Lung (tissue), 12 donors: ENCODE results near the gene BARX2. TPM values are rescaled to one million over a fixed set of nuclear protein-coding genes. Genes with fewer than 3 reads are reported as not detected.

ENCODE experiments used
- ATAC-seq: fragments of 200-7000 bp; cut with Tn5 transposase; one replicate; pipeline ENCODE4 v1.9.1; 2020; ENCODE audit warnings: moderate number of reproducible peaks; ENCODE audit not compliant: insufficient read depth, low FRiP score
- DNase-seq, 3 donors: peaks; one replicate each; pipeline ENCODE4 v3.0.0-alpha.2; 2013 to 2017
- H3K27ac ChIP-seq, 2 donors: one replicate each; pipeline ENCODE4 v1.5.1; 2013; ENCODE audit warnings: mild to moderate bottlenecking in 2 of 2, moderate library complexity in 2 of 2, control low read depth in 1 of 2, inconsistent platforms in 1 of 2, low read depth in 1 of 2, low read length in 1 of 2
- H3K27me3 ChIP-seq, 3 donors: one replicate each; pipeline ENCODE4 v1.5.1; 2013; ENCODE audit warnings: low read length in 2 of 3; ENCODE audit not compliant: control insufficient read depth in 3 of 3, insufficient read depth in 3 of 3
- H3K36me3 ChIP-seq, 4 donors: one replicate each; pipeline ENCODE4 v1.5.1; 2013; ENCODE audit warnings: low read length in 4 of 4, mild to moderate bottlenecking in 1 of 4, moderate library complexity in 1 of 4; ENCODE audit not compliant: control insufficient read depth in 4 of 4, insufficient read depth in 4 of 4
- H3K4me1 ChIP-seq, 5 donors: one replicate each; pipeline ENCODE4 v1.5.1; 2013; ENCODE audit warnings: low read length in 5 of 5, mild to moderate bottlenecking in 2 of 5, moderate library complexity in 1 of 5; ENCODE audit not compliant: control insufficient read depth in 5 of 5, insufficient read depth in 5 of 5
- H3K4me3 ChIP-seq: one replicate; pipeline ENCODE4 v1.5.1; 2013; ENCODE audit warnings: mild to moderate bottlenecking, control low read depth, moderate library complexity
- H3K9ac ChIP-seq, 2 donors: one replicate each; pipeline ENCODE4 v1.5.1; 2013; ENCODE audit warnings: low read length in 2 of 2, control low read depth in 1 of 2; ENCODE audit not compliant: insufficient read depth in 1 of 2
- H3K9me3 ChIP-seq, 4 donors: one replicate each; pipeline ENCODE4 v1.5.1; 2013; ENCODE audit warnings: low read length in 3 of 4, mild to moderate bottlenecking in 1 of 4, moderate library complexity in 1 of 4; ENCODE audit not compliant: control insufficient read depth in 4 of 4, insufficient read depth in 3 of 4
- WGBS, 2 donors: extraction: QIAGEN DNeasy Blood & Tissue Kit; methylation state at CpG; one replicate each; pipeline ENCODE4 v1.1.7; 2013; 5-methylcytosine and 5-hydroxymethylcytosine counted together
- polyA plus RNA-seq, 2 donors: library from polyadenylated mRNA; stranded (reverse); fragments of 200-250 nt; gene quantifications; one replicate each; pipeline ENCODE4 v1.2.1, GENCODE V29; 2013
- total RNA-seq, 2 donors: library from RNA; depleted of rRNA in 1 of 2; stranded (reverse); fragments of >200 nt in 1 of 2; gene quantifications; one replicate each; pipeline ENCODE4 v1.2.1, GENCODE V29; 2014 to 2021
- TF ChIP-seq, protein P1 (sequence below): IDR thresholded peaks from 2 replicates; pipeline ENCODE4 v1.5.1; 2012; ENCODE audit warnings: mild to moderate bottlenecking; ENCODE audit errors: control extremely low read depth, extremely low read depth
- donor health status: control.
- donor health status: control.
- donor health status: Bipolar disorder and iron deficiency.
- donor health status: healthy.
- donor health status: DM: yes; HTN: yes; CAD: no.

Gene BARX2
- total and polyA plus RNA-seq, 4 donors = 0.39 to 1.1 (median 0.75) TPM

DNA sequence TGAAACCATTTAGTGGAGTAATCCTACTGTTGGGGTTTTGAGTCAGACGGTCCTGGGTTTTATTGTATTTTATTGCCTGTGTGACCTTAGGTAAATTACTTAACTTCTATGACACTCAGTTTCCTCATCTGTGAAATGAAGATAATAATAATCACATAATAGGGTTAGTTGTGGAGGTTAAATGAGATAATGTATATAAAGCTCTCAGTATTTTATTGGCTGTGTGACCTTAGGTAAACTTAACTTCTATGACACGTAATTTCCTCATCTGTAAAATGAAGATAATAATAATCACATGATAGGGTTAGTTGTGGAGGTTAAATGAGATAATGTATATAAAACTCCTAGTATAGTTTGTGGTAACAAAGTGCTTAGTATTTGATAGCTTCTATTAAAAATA, 13.2 kb downstream of the BARX2 start:
- Histone ChIP-seq H3K27ac (no peak overlapping the region), H3K9me3 (no peaks in the 10 kb centered on the region), H3K9ac (no peak overlapping the region), H3K4me3 (no peak overlapping the region), H3K36me3 (no peaks in the 10 kb centered on the region), H3K4me1 (no peaks in the 10 kb centered on the region), H3K27me3 (no peaks in the 10 kb centered on the region)
- ATAC-seq = no peak
- no peak for DNase-seq
- TF ChIP-seq, protein P1, sequence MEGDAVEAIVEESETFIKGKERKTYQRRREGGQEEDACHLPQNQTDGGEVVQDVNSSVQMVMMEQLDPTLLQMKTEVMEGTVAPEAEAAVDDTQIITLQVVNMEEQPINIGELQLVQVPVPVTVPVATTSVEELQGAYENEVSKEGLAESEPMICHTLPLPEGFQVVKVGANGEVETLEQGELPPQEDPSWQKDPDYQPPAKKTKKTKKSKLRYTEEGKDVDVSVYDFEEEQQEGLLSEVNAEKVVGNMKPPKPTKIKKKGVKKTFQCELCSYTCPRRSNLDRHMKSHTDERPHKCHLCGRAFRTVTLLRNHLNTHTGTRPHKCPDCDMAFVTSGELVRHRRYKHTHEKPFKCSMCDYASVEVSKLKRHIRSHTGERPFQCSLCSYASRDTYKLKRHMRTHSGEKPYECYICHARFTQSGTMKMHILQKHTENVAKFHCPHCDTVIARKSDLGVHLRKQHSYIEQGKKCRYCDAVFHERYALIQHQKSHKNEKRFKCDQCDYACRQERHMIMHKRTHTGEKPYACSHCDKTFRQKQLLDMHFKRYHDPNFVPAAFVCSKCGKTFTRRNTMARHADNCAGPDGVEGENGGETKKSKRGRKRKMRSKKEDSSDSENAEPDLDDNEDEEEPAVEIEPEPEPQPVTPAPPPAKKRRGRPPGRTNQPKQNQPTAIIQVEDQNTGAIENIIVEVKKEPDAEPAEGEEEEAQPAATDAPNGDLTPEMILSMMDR = no peak
- 68 to 85% methylated on average over 2 of the region's 2 CpGs for WGBS, 2 donors

DNA sequence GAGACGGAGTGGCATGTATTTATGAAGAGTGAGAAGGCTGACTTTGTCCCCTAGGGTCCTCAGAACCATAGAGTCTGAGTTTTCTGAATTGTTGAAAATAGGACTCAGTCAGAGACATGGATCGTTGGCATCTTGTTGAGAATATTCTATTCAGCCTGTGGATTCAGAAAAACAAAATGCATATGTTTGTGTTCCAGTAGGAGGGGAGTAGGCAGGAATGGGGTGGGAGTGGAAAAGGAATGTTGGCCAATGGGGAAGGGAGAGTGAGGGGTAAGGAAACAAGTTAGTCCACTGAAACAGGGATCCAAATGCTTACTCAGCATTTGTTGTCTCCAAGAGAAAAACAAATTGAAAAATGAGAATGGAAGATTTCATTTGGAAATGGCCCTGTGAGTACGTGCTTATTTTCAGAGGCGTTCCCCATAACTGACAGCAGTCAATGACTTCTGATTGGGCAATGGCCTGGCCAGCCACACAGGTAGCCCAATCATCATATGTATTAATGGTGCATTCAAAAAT, 14.7 kb downstream of the BARX2 start:
- Histone ChIP-seq H3K36me3 (no peaks in the 10 kb centered on the region), H3K4me3 (no peak overlapping the region), H3K27ac (no peak overlapping the region), H3K9ac (no peak overlapping the region), H3K27me3 (peaks cover 0 to under 1% (median 0%) of the 10 kb centered on the region in 3 donors), H3K4me1 (no peaks in the 10 kb centered on the region), H3K9me3 (no peaks in the 10 kb centered on the region)
- WGBS, 2 donors = 83 to 88% methylated on average over 4 of the region's 4 CpGs
- no peak for ATAC-seq
- TF ChIP-seq, protein P1 = no peak
- no peak for DNase-seq

DNA sequence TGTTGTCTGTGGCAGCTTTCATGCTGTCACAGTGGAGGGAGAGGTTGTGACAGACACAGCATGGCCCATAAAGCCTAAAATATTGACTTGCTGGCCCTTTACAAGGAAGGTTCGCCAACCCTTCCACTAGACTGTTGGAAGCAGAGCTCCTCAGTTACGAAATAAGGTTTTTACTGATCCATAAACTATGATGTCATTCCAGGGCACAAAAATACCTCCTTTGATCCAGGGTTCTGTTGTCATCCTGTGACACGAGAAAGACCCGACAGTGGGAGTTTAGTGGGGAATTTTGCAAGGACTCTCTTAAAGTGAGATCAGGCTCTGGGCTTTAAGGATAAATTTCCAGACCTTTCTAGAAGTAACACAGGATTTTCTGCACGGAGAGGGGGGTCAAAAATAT, 15.7 kb downstream of the BARX2 start:
- ATAC-seq (no peak), DNase-seq (no peak)
- 52 to 70% methylated on average over 5 of the region's 5 CpGs for WGBS, 2 donors
- Histone ChIP-seq H3K4me1 (no peaks in the 10 kb centered on the region), H3K9ac (no peak overlapping the region), H3K4me3 (no peak overlapping the region), H3K36me3 (no peaks in the 10 kb centered on the region), H3K27me3 (peaks cover 0 to 3% (median 0%) of the 10 kb centered on the region in 3 donors), H3K27ac (no peak overlapping the region), H3K9me3 (no peaks in the 10 kb centered on the region)
- TF ChIP-seq, protein P1 = no peak

DNA sequence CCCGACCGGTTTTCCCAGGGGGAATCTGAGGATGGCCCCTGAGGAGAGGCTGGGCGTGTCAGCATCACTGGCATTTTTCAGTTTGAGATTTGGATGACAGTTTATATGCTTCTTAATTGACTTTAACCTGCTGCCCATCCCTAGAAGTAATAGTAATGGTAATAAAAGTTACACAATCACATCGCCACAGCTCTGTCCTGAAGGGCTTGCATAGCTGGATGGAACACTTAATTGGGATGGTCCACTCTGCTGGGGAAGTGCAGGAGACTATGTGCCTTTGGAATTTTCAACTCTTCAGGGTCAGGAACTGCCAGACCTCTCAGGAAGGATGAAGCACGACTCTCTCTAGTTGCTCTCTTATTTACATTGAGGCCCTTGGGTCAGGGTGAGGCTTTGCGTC, 16.2 kb downstream of the BARX2 start:
- 65 to 69% methylated on average over 6 of the region's 6 CpGs for WGBS, 2 donors
- H3K4me3 ChIP-seq = no peak overlapping the region
- TF ChIP-seq, protein P1 = no peak

More for the DNA sequence above, 16.2 kb downstream of the BARX2 start:
- Histone ChIP-seq H3K9me3 (no peaks in the 10 kb centered on the region), H3K4me1 (no peaks in the 10 kb centered on the region), H3K9ac (no peak overlapping the region), H3K36me3 (no peaks in the 10 kb centered on the region), H3K27me3 (peaks cover 0 to 3% (median under 1%) of the 10 kb centered on the region in 3 donors), H3K27ac (no peak overlapping the region)
- ATAC-seq (no peak), DNase-seq (no peak)
